NB4 (cell line): Measurements from ENCODE around the gene ADGRL4.

Source experiments
- DNase-seq: peaks from one replicate; pipeline ENCODE4 v3.0.0; 2010; ENCODE audit warnings: low read depth
- H3K4me3 ChIP-seq: one replicate; pipeline ENCODE4 v1.5.1; 2011; ENCODE audit warnings: mild to moderate bottlenecking, low read depth, low read length, moderate library complexity
- CTCF ChIP-seq: IDR thresholded peaks from one replicate; pipeline ENCODE4 v1.5.1; 2012; ENCODE audit warnings: low read depth, low read length
- MYC ChIP-seq: IDR thresholded peaks from 2 replicates; pipeline ENCODE4 v1.6.1; 2011; ENCODE audit warnings: low read depth, low read length
- POLR2A ChIP-seq: IDR thresholded peaks from 2 replicates; pipeline ENCODE4 v1.6.1; 2011; ENCODE audit warnings: mild to moderate bottlenecking; ENCODE audit not compliant: insufficient read length; ENCODE audit errors: extremely low read depth
- TF ChIP-seq, protein P1 (sequence below): IDR thresholded peaks from 2 replicates; pipeline ENCODE4 v1.6.1; 2011; ENCODE audit warnings: low read depth, low read length

ADGRL4 gene

DNA sequence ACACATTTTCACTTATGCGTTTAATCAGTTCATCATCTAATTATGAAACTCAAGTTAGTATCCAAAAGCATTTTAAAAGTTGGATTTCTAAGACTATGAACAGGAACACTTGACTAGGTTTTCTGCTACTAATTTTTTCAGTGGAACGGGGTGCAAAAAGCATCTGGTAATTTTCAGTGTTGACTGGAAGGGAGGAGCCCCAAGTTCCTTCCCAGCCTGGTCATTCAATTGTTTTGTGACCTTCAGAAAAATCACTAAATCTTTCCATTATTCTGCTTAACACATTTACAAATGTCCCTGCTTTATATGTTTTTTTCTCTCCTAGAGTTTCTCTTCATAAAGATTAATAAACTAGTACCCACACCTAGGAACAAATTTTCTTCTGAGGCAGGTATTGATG is 6.0 kb upstream of the ADGRL4 start:
- TF ChIP-seq MYC (no peak), POLR2A (no peak), CTCF (no peak)
- TF ChIP-seq, protein P1, sequence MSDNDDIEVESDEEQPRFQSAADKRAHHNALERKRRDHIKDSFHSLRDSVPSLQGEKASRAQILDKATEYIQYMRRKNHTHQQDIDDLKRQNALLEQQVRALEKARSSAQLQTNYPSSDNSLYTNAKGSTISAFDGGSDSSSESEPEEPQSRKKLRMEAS = no peak
- no peak for DNase-seq
- H3K4me3 ChIP-seq = no peak overlapping the region

DNA sequence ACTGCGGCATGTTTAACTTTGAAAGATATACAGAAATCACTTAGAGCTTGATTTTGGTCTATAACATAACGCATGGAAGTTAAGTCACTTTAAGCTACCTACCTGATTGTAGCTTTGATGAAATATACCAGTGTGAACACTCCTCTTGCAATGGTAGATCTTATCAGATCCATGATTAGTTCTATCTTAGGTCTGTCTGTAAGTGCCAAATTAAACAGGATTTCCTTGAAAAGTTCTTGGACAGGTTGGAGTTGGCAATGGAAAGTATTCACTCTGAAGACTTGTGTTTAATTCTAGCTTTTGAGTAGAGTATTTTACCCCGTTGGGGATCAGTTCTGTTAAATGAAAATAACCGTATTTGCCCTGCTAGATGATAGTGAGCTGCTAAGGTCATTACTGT is 4.1 kb upstream of the ADGRL4 start:
- no peak for DNase-seq
- no peak for TF ChIP-seq MYC
- TF ChIP-seq CTCF = no peak
- TF ChIP-seq, protein P1 = no peak
- no peak for TF ChIP-seq POLR2A
- H3K4me3 ChIP-seq = no peak overlapping the region

DNA sequence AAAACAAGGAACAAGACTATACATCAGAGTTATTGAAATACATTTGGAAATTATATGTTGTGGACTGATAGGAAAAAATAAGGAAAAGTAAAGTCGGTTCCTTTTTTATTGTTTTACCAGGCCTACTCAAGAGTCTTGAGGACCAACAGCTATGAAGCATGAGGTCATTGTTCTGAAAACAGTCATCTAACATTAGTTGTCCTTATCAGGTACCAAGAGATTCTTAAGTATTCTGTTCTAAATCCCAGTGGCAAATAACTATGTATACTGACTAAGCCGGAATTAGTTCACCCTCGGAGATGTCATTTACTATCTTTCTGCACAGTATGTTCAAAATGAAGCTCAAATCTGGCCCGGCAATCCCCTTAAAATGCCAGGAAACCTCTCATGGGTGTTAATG is 585 bp downstream of the ADGRL4 start:
- no peak overlapping the region for H3K4me3 ChIP-seq
- TF ChIP-seq MYC (no peak), CTCF (no peak), POLR2A (no peak)
- TF ChIP-seq, protein P1 = no peak
- no peak for DNase-seq

GRCh38 chr1:79004916-79005315 is 1.6 kb downstream of the ADGRL4 start:
- DNase-seq = no peak
- no peak for TF ChIP-seq POLR2A
- no peak for TF ChIP-seq MYC
- TF ChIP-seq, protein P1 = no peak
- no peak for TF ChIP-seq CTCF
- no peak overlapping the region for H3K4me3 ChIP-seq

DNA sequence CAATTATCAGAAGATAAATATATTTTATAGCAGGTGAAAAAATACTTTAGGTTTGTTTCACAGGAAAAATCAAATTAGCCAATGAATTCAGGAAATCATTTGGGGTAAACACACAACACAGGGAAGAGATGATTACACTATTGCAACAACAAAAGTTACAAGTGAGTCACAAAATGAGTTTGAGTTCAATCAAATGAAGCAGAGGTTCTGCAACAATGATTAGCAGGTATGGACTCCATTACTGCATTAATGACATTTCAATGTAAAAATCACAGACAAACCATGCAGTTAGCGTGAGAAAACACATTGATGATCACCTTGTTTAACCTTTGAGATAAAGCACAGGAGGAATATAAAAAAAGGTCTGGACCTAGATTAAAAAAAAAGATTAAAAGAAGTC is 9.7 kb downstream of the ADGRL4 start:
- H3K4me3 ChIP-seq = no peak overlapping the region
- no peak for DNase-seq
- no peak for TF ChIP-seq CTCF
- TF ChIP-seq, protein P1 = no peak
- TF ChIP-seq POLR2A = no peak
- no peak for TF ChIP-seq MYC

GRCh38 chr1:78987042-78987441 is 19.5 kb downstream of the ADGRL4 start:
- TF ChIP-seq, protein P1 = no peak
- no peak for TF ChIP-seq MYC
- TF ChIP-seq POLR2A = no peak
- TF ChIP-seq CTCF = no peak
- no peak for DNase-seq
- H3K4me3 ChIP-seq = no peak overlapping the region
